ENCODE results near the gene COL4A1.

The COL4A1 gene

GRCh38 chr13:110216398-110217041 lies 90.4 kb downstream of the COL4A1 start:
- DNase-seq = no peak

GRCh38 chr13:110216006-110216397 lies 91.0 kb downstream of the COL4A1 start:
- DNase-seq = no peak

GRCh38 chr13:110215606-110216005 lies 91.4 kb downstream of the COL4A1 start:
- DNase-seq = no peak

- DNase-seq = no peak
Observed at GRCh38 chr13:110214637-110215036, 92.3 kb downstream of the COL4A1 start.

- DNase-seq = no peak
Observed at GRCh38 chr13:110213461-110214074, 93.4 kb downstream of the COL4A1 start.

- no peak for DNase-seq
Observed at GRCh38 chr13:110212529-110212928, 94.4 kb downstream of the COL4A1 start.

- DNase-seq = no peak
Observed at GRCh38 chr13:110211735-110212134, 95.2 kb downstream of the COL4A1 start.

- DNase-seq = no peak
Observed at GRCh38 chr13:110211046-110211445, 95.9 kb downstream of the COL4A1 start.

GRCh38 chr13:110210604-110210985 lies 96.4 kb downstream of the COL4A1 start:
- DNase-seq = no peak

- DNase-seq = peak; percentile 23
Observed at GRCh38 chr13:110209950-110210603, 96.9 kb downstream of the COL4A1 start.

- DNase-seq = no peak
Observed at GRCh38 chr13:110208116-110208515, 98.8 kb downstream of the COL4A1 start.

GRCh38 chr13:110206996-110207395 lies 100.0 kb downstream of the COL4A1 start:
- no peak for DNase-seq

- DNase-seq = no peak
Observed at GRCh38 chr13:110206185-110206584, 100.8 kb downstream of the COL4A1 start.

- DNase-seq = no peak
Observed at GRCh38 chr13:110201114-110201513, 105.8 kb downstream of the COL4A1 start.

GRCh38 chr13:110200276-110200870 lies 106.6 kb downstream of the COL4A1 start:
- DNase-seq = peak; percentile 11

- DNase-seq = no peak
Observed at GRCh38 chr13:110199046-110199831, 107.7 kb downstream of the COL4A1 start.

- no peak for DNase-seq
Observed at GRCh38 chr13:110197471-110197870, 109.5 kb downstream of the COL4A1 start.

GRCh38 chr13:110197026-110197425 lies 109.9 kb downstream of the COL4A1 start:
- DNase-seq = no peak

GRCh38 chr13:110195547-110196485 lies 111.1 kb downstream of the COL4A1 start:
- no peak for DNase-seq

GRCh38 chr13:110194451-110194850 lies 112.5 kb downstream of the COL4A1 start:
- no peak for DNase-seq

- no peak for DNase-seq
Observed at GRCh38 chr13:110193491-110193890, 113.5 kb downstream of the COL4A1 start.

- DNase-seq = no peak
Observed at GRCh38 chr13:110192472-110192871, 114.5 kb downstream of the COL4A1 start.

Data from NCI-H345 (cell line).